GM21447 (cell line): ENCODE measurements around the gene UGGT1.
"Not testable (repeated sequence)": the region's sequence is repeated elsewhere in the genome, so short reads cannot be mapped to it uniquely, and the experiment has no call there.

Experiments
- ATAC-seq: cut with Tn5 transposase; IDR thresholded peaks from one replicate; pipeline ENCODE4 v1.9.1; 2021; ENCODE audit not compliant: unreplicated experiment

UGGT1 gene

GRCh38 chr2:128174067-128174466 is 83.1 kb downstream of the UGGT1 start:
- ATAC-seq, result not testable (repeated sequence)

- ATAC-seq, result no peak
These were observed 86.3 kb downstream of the UGGT1 start for GRCh38 chr2:128177315-128177714.

- no peak for ATAC-seq
These were observed 87.2 kb downstream of the UGGT1 start for GRCh38 chr2:128178149-128178649.

- ATAC-seq, result peak; percentile 75
These were observed 87.9 kb downstream of the UGGT1 start for GRCh38 chr2:128178650-128179460.

GRCh38 chr2:128179461-128179755 is 88.4 kb downstream of the UGGT1 start:
- ATAC-seq, result no peak

GRCh38 chr2:128180031-128180430 is 89.0 kb downstream of the UGGT1 start:
- ATAC-seq, result no peak

- no peak for ATAC-seq
These were observed 94.6 kb downstream of the UGGT1 start for GRCh38 chr2:128185576-128185975.

GRCh38 chr2:128187032-128187654 is 96.1 kb downstream of the UGGT1 start:
- no peak for ATAC-seq

- ATAC-seq, result no peak
These were observed 104.5 kb downstream of the UGGT1 start for GRCh38 chr2:128195435-128195984.

- ATAC-seq, result no peak
These were observed 105.0 kb downstream of the UGGT1 start for GRCh38 chr2:128196026-128196425.

GRCh38 chr2:128196471-128196931 is 105.5 kb downstream of the UGGT1 start:
- ATAC-seq, result no peak

GRCh38 chr2:128197059-128197458 is 106.1 kb downstream of the UGGT1 start:
- no peak for ATAC-seq

GRCh38 chr2:128198656-128199055 is 107.7 kb downstream of the UGGT1 start:
- ATAC-seq, result no peak

GRCh38 chr2:128199141-128199540 is 108.1 kb downstream of the UGGT1 start:
- ATAC-seq, result no peak

GRCh38 chr2:128202791-128203190 is 111.8 kb downstream of the UGGT1 start:
- no peak for ATAC-seq

- ATAC-seq, result no peak
These were observed 115.2 kb downstream of the UGGT1 start for GRCh38 chr2:128206245-128206644.

- no peak for ATAC-seq
These were observed 117.0 kb downstream of the UGGT1 start for GRCh38 chr2:128208023-128208422.

- ATAC-seq, result not testable (repeated sequence)
These were observed 117.8 kb downstream of the UGGT1 start for GRCh38 chr2:128208631-128209324.

GRCh38 chr2:128214251-128214650 is 123.3 kb downstream of the UGGT1 start:
- no peak for ATAC-seq

GRCh38 chr2:128214866-128215460 is 124.0 kb downstream of the UGGT1 start:
- ATAC-seq, result no peak
